Measurements from ENCODE around the gene ACP7. TPM values are rescaled to one million over a fixed set of nuclear protein-coding genes. Genes with fewer than 3 reads are reported as not detected.

The ACP7 gene
- total and polyA plus RNA-seq, 2 of the 8 experiments (the other 6 are each of a cell fraction or from before 2014, with no cell fraction given) = 0.27 to 0.50 TPM

GRCh38 chr19:39060171-39060570 is 24.0 kb upstream of the ACP7 start:
- Histone ChIP-seq H2BK5ac (ENCODE audit: low read depth, low read length) (no peak overlapping the region), H3K4me1 (replicated peaks in 1 of 4; ENCODE audit: control insufficient read depth in 3 of 4, insufficient read depth in 4 of 4, low read length in 3 of 4) (no peaks in the 10 kb centered on the region), H4K20me1 (replicated peaks in 1 of 2; ENCODE audit: control insufficient read depth in 1 of 2, insufficient read depth in 2 of 2, low read length in 2 of 2) (no peaks in the 10 kb centered on the region), H3K9ac (replicated peaks in 1 of 4; ENCODE audit: extremely low read depth in 1 of 4, low read depth in 3 of 4, low read length in 3 of 4) (no peak overlapping the region), H3K23ac (ENCODE audit: insufficient read length) (no peak overlapping the region), H3K9me3 (ENCODE audit: insufficient read depth in 2 of 2, low read depth in 1 of 2, low read length in 1 of 2) (no peaks in the 10 kb centered on the region), H2BK12ac (ENCODE audit: low read depth, low read length) (no peak overlapping the region), H2AK5ac (ENCODE audit: low read depth, low read length) (no peak overlapping the region), H3K14ac (ENCODE audit: insufficient read length) (no peak overlapping the region), H3K36me3 (ENCODE audit: control insufficient read depth in 2 of 4, insufficient read depth in 4 of 4, low read length in 3 of 4) (no peaks in the 10 kb centered on the region), H4K8ac (ENCODE audit: extremely low read depth, insufficient read depth, low read length) (no peak overlapping the region), H2BK120ac (replicated peaks; ENCODE audit: low read depth, low read length) (no peak overlapping the region), H3K79me1 (ENCODE audit: low read depth, low read length) (no peaks in the 10 kb centered on the region), H3K23me2 (ENCODE audit: low read depth, low read length) (no peaks in the 10 kb centered on the region; the same call in 1 of the 2 replicates), H4K5ac (ENCODE audit: insufficient read length, low read depth, low read length) (no peak overlapping the region), H3K18ac (ENCODE audit: extremely low read depth, low read length) (no peak overlapping the region), H3K4me2 (ENCODE audit: insufficient read depth in 1 of 2, low read depth in 2 of 2, low read length in 2 of 2) (no peak overlapping the region), H4K91ac (replicated peaks; ENCODE audit: insufficient read length, low read length) (no peak overlapping the region), H3K27ac (ENCODE audit: low read depth, low read length) (no peak overlapping the region), H3K4me3 (ENCODE audit: extremely low read depth in 1 of 4, insufficient read depth in 2 of 4, low read depth in 3 of 4, low read length in 4 of 4) (no peak overlapping the region), H2BK15ac (ENCODE audit: low read length) (no peak overlapping the region), H3K4ac (replicated peaks; ENCODE audit: insufficient read length, low read depth, low read length) (no peak overlapping the region), H2BK20ac (ENCODE audit: low read length) (no peak overlapping the region), H3K79me2 (ENCODE audit: control insufficient read depth in 1 of 2, insufficient read depth in 2 of 2, low read length in 2 of 2) (no peaks in the 10 kb centered on the region), H2AFZ (ENCODE audit: low read length) (no peak overlapping the region), H3K27me3 (replicated peaks in 1 of 4; ENCODE audit: control insufficient read depth in 3 of 4, extremely low read depth in 1 of 4, insufficient read depth in 3 of 4, low read length in 3 of 4) (no peaks in the 10 kb centered on the region), H3K56ac (replicated peaks; ENCODE audit: insufficient read length, low read depth, low read length) (peak overlapping the region; percentile 1)
- FAIRE-seq (no peak), DNase-seq (ENCODE audit: low read depth in 1 of 2, low spot score in 2 of 2) (no peak)
- WGBS, 2 experiments (ENCODE audit: extremely low coverage in 1 of 2, insufficient coverage in 1 of 2, insufficient read length in 1 of 2, insufficient replicate concordance in 2 of 2, low coverage in 1 of 2, low lambda C conversion rate in 2 of 2, missing lambda C conversion rate in 1 of 2) = 91% methylated on average over 4 of the region's 4 CpGs; no CpG with 5 or more reads in 1 of the 2 experiments
- no peak for TF ChIP-seq EGR1 (IDR thresholded peaks at IDR 0.05; ENCODE audit: borderline replicate concordance, low read depth, low read length)
- no peak for TF ChIP-seq BCL11A (IDR thresholded peaks at IDR 0.05; ENCODE audit: low read depth in 2 of 2, low read length in 2 of 2)
- no peak for TF ChIP-seq CBX5 (IDR thresholded peaks at IDR 0.05; ENCODE audit: low read depth, low read length)
- TF ChIP-seq MAFK (IDR thresholded peaks at IDR 0.05; ENCODE audit: low read depth, low read length) = no peak
- ChIA-PET CTCF (ENCODE audit: partially characterized antibody) (interaction anchor here (0.7 to 1.4 kb wide), 3 partner anchors 9 to 253 kb away, joined by 3 to 5 read pairs (median 3); no protein-coding TSS in a partner anchor), POLR2A (ENCODE audit: partially characterized antibody) (no interaction called here)
